Testis (tissue), 3 donors: ENCODE results near the gene CHRNB1. TPM values are rescaled to one million over a fixed set of nuclear protein-coding genes. Genes with fewer than 3 reads are reported as not detected.

Source experiments
- DNase-seq: peaks from one replicate; pipeline ENCODE4 v3.0.0-alpha.2; 2019
- H3K27ac ChIP-seq, 2 donors: fragments of 200-600 bp; sonication (generic); one replicate each; pipeline ENCODE4 v1.5.1; 2019
- H3K27me3 ChIP-seq: fragments of 200-600 bp; sonication (generic); one replicate; pipeline ENCODE4 v1.5.1; 2019
- H3K36me3 ChIP-seq: fragments of 200-600 bp; sonication (generic); one replicate; pipeline ENCODE4 v1.5.1; 2017; ENCODE audit warnings: low read depth; ENCODE audit errors: missing control alignments
- H3K4me1 ChIP-seq: fragments of 200-600 bp; sonication (generic); one replicate; pipeline ENCODE4 v1.5.1; 2019
- H3K4me3 ChIP-seq, 2 donors: fragments of 200-600 bp; sonication (generic); one replicate each; pipeline ENCODE4 v1.5.1; 2017 to 2019
- H3K9me3 ChIP-seq: fragments of 200-600 bp; sonication (generic); one replicate; pipeline ENCODE4 v1.5.1; 2017
- CTCF ChIP-seq, 3 experiments: fragments of 450-650 bp in 2 of 3; fragments of 200-600 bp in 1 of 3; sonication (generic) in 1 of 3; IDR thresholded peaks; one replicate each; pipeline ENCODE4 v1.5.1; 2016 to 2019; ENCODE audit warnings: antibody characterized with exemption in 3 of 3, mild to moderate bottlenecking in 2 of 3, moderate library complexity in 1 of 3
- POLR2A ChIP-seq: fragments of 450-650 bp; IDR thresholded peaks from one replicate; pipeline ENCODE4 v1.6.1; 2017; ENCODE audit warnings: antibody characterized with exemption, mild to moderate bottlenecking, moderate library complexity
- WGBS, 2 donors: methylation state at CpG; one replicate each; pipeline ENCODE4 v1.1.5; 2018; 5-methylcytosine and 5-hydroxymethylcytosine counted together
- intact Hi-C: fragments of 100-400 bp; cut with DNase I; formaldehyde crosslinking; loops from one replicate; pipeline ENCODE4 v1.15.1; 2023; ENCODE audit warnings: low total_unique reads
- polyA plus RNA-seq: library from polyadenylated mRNA; stranded (reverse); fragments of 350-450 nt; fragmentation: Illumina TruSeq; extraction: RNeasy Lipid Tissue Mini Kit (QIAGEN cat#74804); gene quantifications from one replicate; pipeline ENCODE4 v1.2.3, GENCODE V29; 2014; ENCODE audit warnings: low read depth, low replicate concordance; ENCODE audit not compliant: insufficient read depth
- total RNA-seq, 2 donors: library from RNA; depleted of rRNA; stranded (reverse); fragments of >200 nt; gene quantifications; one replicate each; pipeline ENCODE4 v1.2.3, GENCODE V29; 2016

CHRNB1 gene
- total and polyA plus RNA-seq, 3 donors from 2014 or later = 6.2 to 7.4 (median 6.9) TPM

- Histone ChIP-seq H3K27ac (no peak overlapping the region), H3K27me3 (no peaks in the 10 kb centered on the region), H3K36me3 (no peaks in the 10 kb centered on the region), H3K9me3 (no peaks in the 10 kb centered on the region), H3K4me1 (peaks cover 22% of the 10 kb centered on the region), H3K4me3 (peak overlapping the region; percentile 19 to 37)
- intact Hi-C loops = no loop called here
- WGBS, 2 donors = 39 to 49% methylated on average over 10 to 11 of the region's 11 CpGs
- DNase-seq = no peak
- TF ChIP-seq CTCF (IDR thresholded peaks at IDR 0.05) = no peak
- no peak for TF ChIP-seq POLR2A
Measured at GRCh38 chr17:7438656-7439460, 6.0 kb upstream of the CHRNB1 start.

- TF ChIP-seq CTCF (IDR thresholded peaks at IDR 0.05) (no peak), POLR2A (no peak)
- H3K27ac ChIP-seq = no peak within 1 kb of the TSS
- H3K9me3 ChIP-seq = no peaks in the 10 kb centered on the region
- intact Hi-C loops = no loop called here
- 0 to 2% methylated on average over 9 to 34 of the region's 50 CpGs for WGBS, 2 donors
- DNase-seq = no peak
- H3K36me3 ChIP-seq = no peaks in the 10 kb centered on the region
- H3K4me1 ChIP-seq = peaks cover 22% of the 10 kb centered on the region
- peak within 1 kb of the TSS; percentile 19 to 37 for H3K4me3 ChIP-seq
- no peaks in the 10 kb centered on the region for H3K27me3 ChIP-seq
Measured at GRCh38 chr17:7439462-7440112, 5.3 kb upstream of the CHRNB1 start, which contains the start of gene FGF11. Gene FGF11, plus strand, starts transcription at chr17:7439512. Its CDS starts 109 bp downstream, at chr17:7439621.

GRCh38 chr17:7440113-7440833 is 4.6 kb upstream of the CHRNB1 start:
- Histone ChIP-seq H3K4me1 (peaks cover 26% of the 10 kb centered on the region), H3K27ac (no peak overlapping the region), H3K27me3 (no peaks in the 10 kb centered on the region)

GRCh38 chr17:7440834-7441195 is 4.0 kb upstream of the CHRNB1 start:
- Histone ChIP-seq H3K27ac (no peak overlapping the region), H3K27me3 (no peaks in the 10 kb centered on the region), H3K9me3 (no peaks in the 10 kb centered on the region), H3K4me3 (no peak overlapping the region), H3K36me3 (no peaks in the 10 kb centered on the region), H3K4me1 (peaks cover 28% of the 10 kb centered on the region)
- 8 to 14% methylated on average over 6 to 12 of the region's 12 CpGs for WGBS, 2 donors
- intact Hi-C loops = no loop called here
- TF ChIP-seq POLR2A (no peak), CTCF (IDR thresholded peaks at IDR 0.05) (no peak)
- peak; percentile 67 for DNase-seq

More at GRCh38 chr17:7440113-7440833, 4.6 kb upstream of the CHRNB1 start:
- TF ChIP-seq POLR2A = no peak
- no peak for TF ChIP-seq CTCF (IDR thresholded peaks at IDR 0.05)
- no peaks in the 10 kb centered on the region for H3K9me3 ChIP-seq
- H3K36me3 ChIP-seq = no peaks in the 10 kb centered on the region
- 4% methylated on average over 40 to 46 of the region's 46 CpGs for WGBS, 2 donors
- peak; percentile 77 for DNase-seq
- H3K4me3 ChIP-seq = peak overlapping the region; percentile 18 to 32
- intact Hi-C loops = no loop called here
